Dedifferentiated amniotic fluid mesenchymal stem cell (primary cell): ENCODE measurements around the gene TBC1D8.

Source experiments
- DNase-seq: peaks from one replicate; pipeline ENCODE4 v3.0.0-alpha.2; 2016; ENCODE audit errors: extremely low spot score

The TBC1D8 gene

GRCh38 chr2:101162561-101163330 is 11.6 kb upstream of the TBC1D8 start:
- DNase-seq: no peak

GRCh38 chr2:101161658-101162057 is 10.5 kb upstream of the TBC1D8 start:
- DNase-seq: no peak

DNA sequence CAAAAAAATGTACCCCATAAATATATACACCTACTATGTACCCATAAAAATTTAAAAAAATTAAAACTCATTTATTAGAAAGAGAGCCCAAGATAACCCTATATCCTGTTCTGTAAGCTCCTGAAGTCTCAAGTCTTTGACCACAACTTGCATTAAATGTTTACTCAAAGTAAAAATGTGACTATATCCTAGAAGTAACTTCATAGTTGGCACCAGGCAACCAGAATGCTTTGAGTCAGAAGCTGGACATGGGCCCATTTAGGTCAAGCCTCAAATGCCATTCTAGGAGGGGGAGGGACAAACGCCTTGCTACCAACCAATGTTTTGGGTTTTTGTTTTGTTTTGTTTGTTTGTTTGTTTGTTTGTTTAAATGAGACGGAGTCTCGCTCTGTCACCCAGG is 9.3 kb upstream of the TBC1D8 start:
- peak; percentile 69 for DNase-seq

GRCh38 chr2:101159526-101159925 is 8.3 kb upstream of the TBC1D8 start:
- DNase-seq: no peak

DNA sequence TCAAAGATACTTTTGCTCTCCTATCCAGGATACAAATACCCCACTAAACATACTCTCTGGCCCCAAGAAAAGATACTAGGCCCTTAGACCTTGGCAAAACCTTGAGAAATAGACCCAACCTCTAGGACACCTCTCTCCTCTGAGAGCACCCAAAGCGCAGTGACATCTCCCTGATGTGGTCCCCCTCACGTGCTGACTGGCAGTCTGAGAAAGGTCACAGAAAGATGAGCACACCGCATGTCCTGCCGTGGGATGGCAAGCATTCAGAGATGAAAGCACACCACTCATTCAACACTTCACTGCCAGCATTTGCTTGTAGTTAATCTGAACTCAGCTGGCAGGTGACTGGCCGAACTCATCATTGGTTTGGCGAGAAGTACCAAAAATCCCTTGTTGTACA is 6.1 kb upstream of the TBC1D8 start:
- no peak for DNase-seq

- no peak for DNase-seq
These were observed 2.6 kb upstream of the TBC1D8 start for GRCh38 chr2:101153787-101154186.

DNA sequence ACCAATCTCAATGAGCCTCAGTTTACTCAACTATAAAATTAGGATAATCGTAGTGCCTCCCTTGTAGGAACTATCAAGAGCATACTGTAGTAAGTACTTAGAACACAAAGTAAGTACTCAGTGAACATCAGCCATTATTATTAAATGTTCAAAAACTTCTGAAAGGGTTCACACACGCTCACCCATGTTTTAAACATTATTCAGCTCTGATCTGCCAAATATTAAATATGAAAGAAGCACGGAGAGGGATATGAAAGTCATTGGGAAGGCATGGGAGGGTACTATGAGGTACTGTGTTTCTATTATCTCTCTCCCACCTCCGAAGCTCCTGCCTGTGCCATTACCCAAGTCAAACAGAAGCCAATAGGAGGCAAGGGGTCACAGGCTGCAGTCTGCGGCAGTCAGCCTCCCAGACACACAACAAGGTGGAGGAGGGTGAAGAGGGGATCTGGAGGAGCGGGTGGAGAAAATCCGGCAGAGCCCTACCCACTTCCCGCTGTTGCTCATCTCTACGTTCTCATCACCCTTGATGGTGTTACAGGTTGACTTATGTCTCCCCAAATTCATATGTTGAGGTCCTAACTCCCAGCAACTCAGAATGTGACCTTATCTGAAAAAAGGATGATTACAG is 2.0 kb upstream of the TBC1D8 start:
- DNase-seq: no peak

GRCh38 chr2:101152272-101153076 is 1.3 kb upstream of the TBC1D8 start:
- no peak for DNase-seq

GRCh38 chr2:101151859-101152271 is 683 bp upstream of the TBC1D8 start:
- no peak for DNase-seq

DNA sequence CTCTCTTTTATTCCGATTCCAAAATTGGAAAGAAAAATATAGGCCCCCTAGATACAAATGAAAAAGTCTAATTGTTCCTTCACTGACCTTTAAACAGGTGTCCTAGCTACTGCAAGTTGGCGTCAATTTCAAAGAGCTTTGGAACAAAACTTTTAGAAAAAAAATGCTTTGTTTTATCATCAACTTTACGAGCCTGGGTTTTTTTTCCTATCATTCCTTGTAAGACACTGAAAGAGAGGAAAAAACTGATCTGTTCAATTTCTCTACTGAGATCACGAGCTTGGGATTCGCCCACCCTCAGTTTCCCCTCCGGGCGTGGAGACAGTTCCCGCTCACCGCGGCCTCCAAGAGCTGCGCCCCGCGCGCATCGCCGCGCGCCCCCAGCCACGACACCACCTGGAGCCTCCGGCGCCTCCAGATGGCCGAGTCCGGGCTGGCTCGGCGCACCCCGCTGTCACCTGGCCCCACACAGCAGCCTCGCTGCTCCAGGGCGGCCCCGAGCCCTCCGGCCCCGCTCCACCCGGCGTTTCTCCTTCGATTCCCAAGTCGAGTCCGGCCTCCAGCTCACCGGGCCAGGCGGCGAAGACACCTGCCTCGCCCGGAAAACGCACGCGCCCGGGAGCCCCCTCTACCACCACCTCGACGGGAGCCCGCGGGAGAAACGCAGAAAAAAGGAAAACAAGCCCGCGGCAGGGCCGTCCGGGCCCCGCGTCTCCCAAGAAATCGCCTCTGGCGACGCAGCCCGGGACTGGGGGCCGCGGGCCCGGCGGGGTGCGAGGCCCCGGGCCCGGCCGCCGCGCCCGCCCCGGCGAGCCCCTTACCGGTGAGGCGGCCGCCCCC is 656 bp downstream of the TBC1D8 start:
- no peak for DNase-seq

- DNase-seq: no peak
These were observed 1.7 kb downstream of the TBC1D8 start for GRCh38 chr2:101149241-101150192.

GRCh38 chr2:101148777-101149176 is 2.4 kb downstream of the TBC1D8 start:
- DNase-seq: no peak

DNA sequence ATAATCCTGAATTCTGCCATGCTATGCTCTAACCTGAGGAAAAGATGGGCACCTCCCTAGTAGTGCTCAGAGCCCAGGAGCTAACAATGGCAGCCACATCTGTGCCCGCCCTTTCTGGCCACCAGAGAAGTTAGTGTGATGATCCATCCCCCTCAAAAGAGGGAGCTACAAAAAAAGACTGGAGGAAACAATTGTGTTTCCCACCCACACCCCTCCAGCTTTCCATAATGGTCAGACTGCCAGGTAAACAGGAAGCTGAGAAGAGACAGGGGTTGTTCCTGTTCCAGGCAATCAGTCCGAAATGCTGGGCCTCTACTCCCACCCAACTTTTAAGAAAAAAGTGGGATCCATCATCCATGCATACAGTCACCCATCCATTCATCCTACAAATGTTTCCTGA is 3.2 kb downstream of the TBC1D8 start:
- DNase-seq: no peak

- DNase-seq: no peak
These were observed 4.1 kb downstream of the TBC1D8 start for GRCh38 chr2:101147062-101147461.

DNA sequence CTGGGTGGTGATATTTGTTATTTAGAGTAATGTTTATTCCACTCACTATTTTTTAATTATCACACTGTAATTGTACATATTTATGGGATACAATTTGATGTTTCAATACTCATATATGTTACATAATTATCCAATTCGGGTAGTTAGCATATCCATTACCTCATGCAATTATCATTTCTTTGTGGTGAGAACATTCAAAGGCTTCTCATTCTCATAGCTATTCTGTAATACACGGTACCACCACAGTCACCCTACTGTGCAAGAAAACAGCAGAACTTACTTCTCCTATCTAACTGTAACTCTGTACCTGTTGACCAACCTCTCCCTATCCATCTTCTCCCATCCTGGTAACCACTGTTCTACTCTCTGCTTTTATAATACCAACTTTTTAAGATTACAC is 4.6 kb downstream of the TBC1D8 start:
- DNase-seq: no peak

DNA sequence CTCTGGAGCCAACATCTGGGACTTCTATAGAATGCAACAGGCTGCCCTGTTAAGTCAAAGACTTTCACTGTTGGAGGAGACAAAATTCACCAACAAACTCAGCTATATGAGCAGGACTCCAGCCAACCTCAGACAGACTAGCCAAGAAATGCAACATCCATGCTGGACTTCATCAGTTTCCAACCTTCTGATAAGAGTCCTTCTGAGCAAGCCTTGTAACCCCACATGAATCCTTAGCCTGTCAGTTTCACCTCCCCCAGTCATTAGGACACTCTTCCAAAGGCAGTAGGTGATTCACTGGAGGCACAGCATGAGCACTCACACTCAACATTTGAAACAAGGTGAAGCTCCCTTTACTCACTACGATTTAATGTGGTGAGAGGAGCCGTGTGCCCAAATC is 5.8 kb downstream of the TBC1D8 start:
- no peak for DNase-seq

- DNase-seq: no peak
These were observed 9.0 kb downstream of the TBC1D8 start for GRCh38 chr2:101142163-101142562.

- DNase-seq: no peak
These were observed 10.1 kb downstream of the TBC1D8 start for GRCh38 chr2:101140978-101141655.

GRCh38 chr2:101140237-101140636 is 10.9 kb downstream of the TBC1D8 start:
- DNase-seq: no peak

DNA sequence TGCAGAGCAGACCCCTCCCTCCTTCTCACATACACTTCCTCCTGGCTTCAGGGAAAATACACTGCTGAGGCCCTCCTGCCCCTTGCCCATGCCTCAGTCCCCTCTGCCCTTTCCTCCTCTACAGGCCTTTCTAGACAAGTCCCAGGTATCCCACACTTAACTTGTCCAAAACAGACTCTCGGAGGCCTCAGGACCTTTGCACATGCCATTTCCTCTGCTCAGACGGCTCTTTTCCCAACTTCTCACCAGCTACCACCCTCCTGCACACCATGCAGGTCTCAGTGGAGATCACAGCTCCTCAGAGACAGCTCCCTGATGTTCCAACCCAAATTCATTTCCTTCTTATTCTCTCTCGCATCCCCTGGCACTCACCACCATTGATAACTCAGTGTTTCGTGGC is 11.7 kb downstream of the TBC1D8 start:
- no peak for DNase-seq
